HEK293 (cell line): ENCODE measurements around the gene TRIM33.

Source experiments
- CTCF ChIA-PET: fragments of 350-600 bp; formaldehyde crosslinking; extraction: SDS; loops from one replicate; lab custom pipeline; 2021; ENCODE audit warnings: antibody characterized with exemption; lab: Yijun Ruan, JAX
- POLR2A ChIA-PET: fragments of 300-600 bp; formaldehyde crosslinking; extraction: SDS; loops from one replicate; lab custom pipeline; 2020; ENCODE audit warnings: antibody characterized with exemption, inconsistent platforms; lab: Yijun Ruan, JAX
- H3K27ac ChIP-seq: fragments of 200-500 bp; sonication (Bioruptor generic); 2 replicates; pipeline ENCODE4 v1.5.1; 2014; ENCODE audit warnings: low read depth, low read length, control low read depth, inconsistent platforms; ENCODE audit errors: extremely low read depth
- H3K36me3 ChIP-seq, 2 experiments: fragments of 200-500 bp in 1 of 2; sonication (Bioruptor generic) in 1 of 2; 1 replicate in 1 of 2; 2 replicates in 1 of 2; pipeline ENCODE4 v1.5.1; 2014 to 2017; ENCODE audit warnings: inconsistent platforms in 2 of 2, low read length in 2 of 2; ENCODE audit not compliant: control insufficient read depth in 2 of 2, insufficient read depth in 1 of 2
- H3K4me1 ChIP-seq: fragments of 200-500 bp; sonication (Bioruptor generic); 2 replicates; pipeline ENCODE4 v1.5.1; 2014; ENCODE audit warnings: mild to moderate bottlenecking, low read length, inconsistent platforms; ENCODE audit not compliant: control insufficient read depth, insufficient read depth
- H3K4me3 ChIP-seq: 2 replicates; pipeline ENCODE4 v1.5.1; 2011; ENCODE audit warnings: low read depth, mild to moderate bottlenecking, control low read depth, low read length, moderate library complexity
- H3K9me3 ChIP-seq: fragments of 200-500 bp; sonication (Bioruptor generic); 2 replicates; pipeline ENCODE4 v1.5.1; 2014; ENCODE audit warnings: low read depth, low read length, inconsistent platforms; ENCODE audit not compliant: control insufficient read depth, insufficient read depth
- HOXC10 ChIP-seq: sonication (generic); formaldehyde crosslinking; IDR thresholded peaks from 2 replicates; pipeline ENCODE4 v1.8.1; 2023; ENCODE audit warnings: mild to moderate bottlenecking, missing genetic modification reagents
- OSR2 ChIP-seq: fragments of 450-650 bp; formaldehyde crosslinking; IDR thresholded peaks from 2 replicates; pipeline ENCODE4 v1.5.1; 2016; ENCODE audit warnings: missing biosample characterization, missing genetic modification characterization
- PRDM1 ChIP-seq: fragments of 450-650 bp; formaldehyde crosslinking; IDR thresholded peaks from 2 replicates; pipeline ENCODE4; 2016; ENCODE audit warnings: missing biosample characterization, missing genetic modification characterization
- SALL2 ChIP-seq: fragments of 450-650 bp; formaldehyde crosslinking; IDR thresholded peaks from 2 replicates; pipeline ENCODE4 v1.5.0; 2017; ENCODE audit warnings: missing biosample characterization, mild to moderate bottlenecking, missing genetic modification characterization, borderline replicate concordance
- SCRT2 ChIP-seq: fragments of 450-650 bp; formaldehyde crosslinking; IDR thresholded peaks from 2 replicates; pipeline ENCODE4 v1.5.1; 2016; ENCODE audit warnings: missing biosample characterization, missing genetic modification characterization
- SETDB1 ChIP-seq: IDR thresholded peaks from one replicate; pipeline ENCODE4 v1.6.1; 2017; ENCODE audit warnings: mild to moderate bottlenecking, low read length, moderate library complexity, mixed read lengths; ENCODE audit not compliant: insufficient read length
- TRIM28 ChIP-seq: IDR thresholded peaks from 2 replicates; pipeline ENCODE4 v1.6.1; 2011; ENCODE audit warnings: low read length, control low read depth, borderline replicate concordance
- ZBTB1 ChIP-seq: fragments of 450-650 bp; formaldehyde crosslinking; IDR thresholded peaks from 2 replicates; pipeline ENCODE4 v1.5.1; 2016; ENCODE audit warnings: missing biosample characterization, missing genetic modification characterization
- ZEB2 ChIP-seq: fragments of 450-650 bp; formaldehyde crosslinking; IDR thresholded peaks from 2 replicates; pipeline ENCODE4 v1.5.1; 2016; ENCODE audit warnings: missing biosample characterization, missing genetic modification characterization
- ZNF133 ChIP-seq: fragments of 450-650 bp; formaldehyde crosslinking; IDR thresholded peaks from 2 replicates; pipeline ENCODE4 v1.5.1; 2016; ENCODE audit warnings: missing biosample characterization, missing genetic modification characterization
- ZNF202 ChIP-seq: fragments of 450-650 bp; formaldehyde crosslinking; IDR thresholded peaks from 2 replicates; pipeline ENCODE4 v1.5.1; 2016; ENCODE audit warnings: missing biosample characterization, missing genetic modification characterization, borderline replicate concordance
- ZNF266 ChIP-seq: fragments of 450-650 bp; formaldehyde crosslinking; IDR thresholded peaks from 2 replicates; pipeline ENCODE4 v1.5.1; 2016; ENCODE audit warnings: missing biosample characterization, missing genetic modification characterization, low read depth
- ZNF335 ChIP-seq: fragments of 450-650 bp; formaldehyde crosslinking; conservative IDR thresholded peaks from 2 replicates; pipeline ENCODE4 v1.5.1; 2016; ENCODE audit warnings: missing biosample characterization, missing genetic modification characterization
- ZNF350 ChIP-seq: fragments of 450-650 bp; formaldehyde crosslinking; IDR thresholded peaks from 2 replicates; pipeline ENCODE4 v1.5.0; 2017; ENCODE audit warnings: missing biosample characterization, mild to moderate bottlenecking, missing genetic modification characterization
- ZNF426 ChIP-seq: fragments of 450-650 bp; formaldehyde crosslinking; IDR thresholded peaks from 2 replicates; pipeline ENCODE4 v1.5.1; 2017; ENCODE audit warnings: missing biosample characterization, missing genetic modification characterization, mild to moderate bottlenecking, inconsistent platforms, moderate library complexity
- ZNF48 ChIP-seq: fragments of 450-650 bp; formaldehyde crosslinking; IDR thresholded peaks from 2 replicates; pipeline ENCODE4 v1.5.1; 2016; ENCODE audit warnings: missing biosample characterization, missing genetic modification characterization
- ZNF585B ChIP-seq: fragments of 450-650 bp; formaldehyde crosslinking; IDR thresholded peaks from 2 replicates; pipeline ENCODE4 v1.5.1; 2016; ENCODE audit warnings: missing biosample characterization, missing genetic modification characterization
- ZNF610 ChIP-seq: fragments of 450-650 bp; formaldehyde crosslinking; IDR thresholded peaks from 2 replicates; pipeline ENCODE4 v1.5.1; 2016; ENCODE audit warnings: missing biosample characterization, missing genetic modification characterization, borderline replicate concordance
- ZNF624 ChIP-seq: fragments of 450-650 bp; formaldehyde crosslinking; IDR thresholded peaks from 2 replicates; pipeline ENCODE4 v1.5.1; 2017; ENCODE audit warnings: missing biosample characterization, missing genetic modification characterization
- ZNF629 ChIP-seq: fragments of 450-650 bp; formaldehyde crosslinking; IDR thresholded peaks from 2 replicates; pipeline ENCODE4 v1.5.1; 2017; ENCODE audit warnings: missing biosample characterization, missing genetic modification characterization
- ZNF776 ChIP-seq: fragments of 450-650 bp; formaldehyde crosslinking; IDR thresholded peaks from 2 replicates; pipeline ENCODE4 v1.5.0; 2017; ENCODE audit warnings: missing biosample characterization, missing genetic modification characterization, borderline replicate concordance
- ZNF843 ChIP-seq: fragments of 450-650 bp; formaldehyde crosslinking; IDR thresholded peaks from 2 replicates; pipeline ENCODE4 v1.5.1; 2016; ENCODE audit warnings: missing biosample characterization, missing genetic modification characterization
- TF ChIP-seq, protein P1 (sequence below): fragments of 450-650 bp; formaldehyde crosslinking; IDR thresholded peaks from 2 replicates; pipeline ENCODE4 v1.5.1; 2016; ENCODE audit warnings: missing biosample characterization, missing genetic modification characterization
- TF ChIP-seq, protein P2 (sequence below): fragments of 450-650 bp; formaldehyde crosslinking; IDR thresholded peaks from 2 replicates; pipeline ENCODE4 v1.5.1; 2016; ENCODE audit warnings: missing biosample characterization, missing genetic modification characterization
- TF ChIP-seq, protein P3 (sequence below): fragments of 450-650 bp; formaldehyde crosslinking; IDR thresholded peaks from 2 replicates; pipeline ENCODE4 v1.5.1; 2016; ENCODE audit warnings: missing biosample characterization, missing genetic modification characterization
- TF ChIP-seq, protein P4 (sequence below): fragments of 450-650 bp; formaldehyde crosslinking; conservative IDR thresholded peaks from 2 replicates; pipeline ENCODE4 v1.5.1; 2016; ENCODE audit warnings: low read depth, missing biosample characterization, missing genetic modification characterization

TRIM33 gene

DNA sequence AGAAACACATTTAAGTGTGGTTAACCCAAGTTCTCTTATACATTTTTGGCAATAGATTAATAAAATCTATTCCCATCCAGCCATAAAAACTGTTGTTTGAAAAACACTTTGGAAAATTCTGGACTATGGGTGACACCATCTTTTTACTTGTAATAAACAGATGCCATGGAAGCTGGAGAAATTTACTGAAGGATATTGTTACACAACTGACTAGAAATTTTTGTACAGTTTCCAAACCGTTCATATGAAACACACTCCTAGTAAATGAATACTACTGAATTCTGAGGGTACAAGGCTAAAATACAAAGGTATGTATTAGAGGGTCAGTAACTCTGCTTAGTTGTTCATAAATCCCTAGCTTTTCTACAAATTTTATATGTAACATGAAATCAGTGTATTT, 48.7 kb downstream of the TRIM33 start:
- no peaks in the 10 kb centered on the region for H3K9me3 ChIP-seq
- ChIA-PET POLR2A (no interaction called here), CTCF (no interaction called here)
- no peak overlapping the region for H3K27ac ChIP-seq
- H3K4me1 ChIP-seq: no peaks in the 10 kb centered on the region
- H3K36me3 ChIP-seq: peaks cover 0 to 29% of the 10 kb centered on the region in 2 experiments; a peak in 1 of 3 replicates
- no peak overlapping the region for H3K4me3 ChIP-seq
- no peak for TF ChIP-seq HOXC10 (CRISPR knock-in tag)
- TF ChIP-seq, all 188 proteins: peak for 0

DNA sequence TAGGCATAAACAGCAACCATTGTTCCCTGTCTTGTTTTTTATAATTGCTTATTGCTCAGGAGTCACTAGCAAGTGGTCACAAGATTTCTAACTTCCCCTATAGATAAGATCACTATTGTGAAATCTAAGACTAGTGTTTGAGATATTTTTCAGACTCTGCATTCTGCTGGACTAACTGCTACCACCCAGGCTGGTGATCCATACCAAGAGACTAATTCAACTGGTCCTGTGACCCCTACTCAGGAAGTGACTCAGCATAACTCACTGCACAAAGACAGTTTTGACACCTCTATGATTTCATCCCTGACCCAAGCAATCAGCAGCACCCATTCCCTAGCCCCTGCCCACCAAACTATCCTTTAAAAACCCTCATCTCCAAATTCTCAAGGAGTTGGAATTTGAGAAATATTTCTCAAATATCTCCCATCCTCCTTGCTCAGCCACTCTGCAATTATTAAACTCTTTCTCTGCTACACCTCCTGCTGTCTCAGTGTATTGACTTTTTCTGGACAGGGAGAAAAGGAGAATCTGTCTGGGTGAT, 52.7 kb downstream of the TRIM33 start:
- POLR2A ChIA-PET: no interaction called here
- peaks cover 0 to 68% of the 10 kb centered on the region in 2 experiments; a peak in 2 of 3 replicates for H3K36me3 ChIP-seq
- no peak overlapping the region for H3K4me3 ChIP-seq
- no peak overlapping the region for H3K27ac ChIP-seq
- no peaks in the 10 kb centered on the region for H3K4me1 ChIP-seq
- no peaks in the 10 kb centered on the region for H3K9me3 ChIP-seq
- CTCF ChIA-PET: no interaction called here
- TF ChIP-seq ZNF350 (no peak), ZNF202 (tag by site-specific recombination) (no peak), ZNF843 (tag by site-specific recombination) (no peak), ZNF266 (tag by site-specific recombination) (no peak), ZNF776 (no peak), ZNF585B (no peak), SCRT2 (tag by site-specific recombination) (no peak), ZNF426 (tag by site-specific recombination) (no peak), ZBTB1 (tag by site-specific recombination) (no peak), PRDM1 (tag by site-specific recombination) (no peak), ZNF335 (tag by site-specific recombination) (no peak), ZNF629 (tag by site-specific recombination) (peak; percentile 24; the same call in 1 of the 2 replicates), TRIM28 (peak; percentile 58; the same call in 1 of the 2 replicates), ZNF48 (tag by site-specific recombination) (no peak), ZNF624 (no peak), SETDB1 (peak; percentile 86), ZNF133 (tag by site-specific recombination) (no peak), SALL2 (no peak), OSR2 (no peak), ZEB2 (tag by site-specific recombination) (no peak), HOXC10 (CRISPR knock-in tag) (no peak), ZNF610 (peak; percentile 52; the same call in 1 of the 2 replicates)
- TF ChIP-seq, protein P1, sequence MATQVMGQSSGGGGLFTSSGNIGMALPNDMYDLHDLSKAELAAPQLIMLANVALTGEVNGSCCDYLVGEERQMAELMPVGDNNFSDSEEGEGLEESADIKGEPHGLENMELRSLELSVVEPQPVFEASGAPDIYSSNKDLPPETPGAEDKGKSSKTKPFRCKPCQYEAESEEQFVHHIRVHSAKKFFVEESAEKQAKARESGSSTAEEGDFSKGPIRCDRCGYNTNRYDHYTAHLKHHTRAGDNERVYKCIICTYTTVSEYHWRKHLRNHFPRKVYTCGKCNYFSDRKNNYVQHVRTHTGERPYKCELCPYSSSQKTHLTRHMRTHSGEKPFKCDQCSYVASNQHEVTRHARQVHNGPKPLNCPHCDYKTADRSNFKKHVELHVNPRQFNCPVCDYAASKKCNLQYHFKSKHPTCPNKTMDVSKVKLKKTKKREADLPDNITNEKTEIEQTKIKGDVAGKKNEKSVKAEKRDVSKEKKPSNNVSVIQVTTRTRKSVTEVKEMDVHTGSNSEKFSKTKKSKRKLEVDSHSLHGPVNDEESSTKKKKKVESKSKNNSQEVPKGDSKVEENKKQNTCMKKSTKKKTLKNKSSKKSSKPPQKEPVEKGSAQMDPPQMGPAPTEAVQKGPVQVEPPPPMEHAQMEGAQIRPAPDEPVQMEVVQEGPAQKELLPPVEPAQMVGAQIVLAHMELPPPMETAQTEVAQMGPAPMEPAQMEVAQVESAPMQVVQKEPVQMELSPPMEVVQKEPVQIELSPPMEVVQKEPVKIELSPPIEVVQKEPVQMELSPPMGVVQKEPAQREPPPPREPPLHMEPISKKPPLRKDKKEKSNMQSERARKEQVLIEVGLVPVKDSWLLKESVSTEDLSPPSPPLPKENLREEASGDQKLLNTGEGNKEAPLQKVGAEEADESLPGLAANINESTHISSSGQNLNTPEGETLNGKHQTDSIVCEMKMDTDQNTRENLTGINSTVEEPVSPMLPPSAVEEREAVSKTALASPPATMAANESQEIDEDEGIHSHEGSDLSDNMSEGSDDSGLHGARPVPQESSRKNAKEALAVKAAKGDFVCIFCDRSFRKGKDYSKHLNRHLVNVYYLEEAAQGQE (tag by site-specific recombination): no peak
- TF ChIP-seq, protein P2, sequence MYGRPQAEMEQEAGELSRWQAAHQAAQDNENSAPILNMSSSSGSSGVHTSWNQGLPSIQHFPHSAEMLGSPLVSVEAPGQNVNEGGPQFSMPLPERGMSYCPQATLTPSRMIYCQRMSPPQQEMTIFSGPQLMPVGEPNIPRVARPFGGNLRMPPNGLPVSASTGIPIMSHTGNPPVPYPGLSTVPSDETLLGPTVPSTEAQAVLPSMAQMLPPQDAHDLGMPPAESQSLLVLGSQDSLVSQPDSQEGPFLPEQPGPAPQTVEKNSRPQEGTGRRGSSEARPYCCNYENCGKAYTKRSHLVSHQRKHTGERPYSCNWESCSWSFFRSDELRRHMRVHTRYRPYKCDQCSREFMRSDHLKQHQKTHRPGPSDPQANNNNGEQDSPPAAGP (tag by site-specific recombination): no peak
- TF ChIP-seq, protein P3, sequence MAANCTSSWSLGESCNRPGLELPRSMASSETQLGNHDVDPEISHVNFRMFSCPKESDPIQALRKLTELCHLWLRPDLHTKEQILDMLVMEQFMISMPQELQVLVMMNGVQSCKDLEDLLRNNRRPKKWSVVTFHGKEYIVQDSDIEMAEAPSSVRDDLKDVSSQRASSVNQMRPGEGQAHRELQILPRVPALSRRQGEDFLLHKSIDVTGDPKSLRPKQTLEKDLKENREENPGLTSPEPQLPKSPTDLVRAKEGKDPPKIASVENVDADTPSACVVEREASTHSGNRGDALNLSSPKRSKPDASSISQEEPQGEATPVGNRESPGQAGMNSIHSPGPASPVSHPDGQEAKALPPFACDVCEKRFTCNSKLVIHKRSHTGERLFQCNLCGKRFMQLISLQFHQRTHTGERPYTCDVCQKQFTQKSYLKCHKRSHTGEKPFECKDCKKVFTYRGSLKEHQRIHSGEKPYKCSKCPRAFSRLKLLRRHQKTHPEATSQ (tag by site-specific recombination): no peak
- TF ChIP-seq, protein P4, sequence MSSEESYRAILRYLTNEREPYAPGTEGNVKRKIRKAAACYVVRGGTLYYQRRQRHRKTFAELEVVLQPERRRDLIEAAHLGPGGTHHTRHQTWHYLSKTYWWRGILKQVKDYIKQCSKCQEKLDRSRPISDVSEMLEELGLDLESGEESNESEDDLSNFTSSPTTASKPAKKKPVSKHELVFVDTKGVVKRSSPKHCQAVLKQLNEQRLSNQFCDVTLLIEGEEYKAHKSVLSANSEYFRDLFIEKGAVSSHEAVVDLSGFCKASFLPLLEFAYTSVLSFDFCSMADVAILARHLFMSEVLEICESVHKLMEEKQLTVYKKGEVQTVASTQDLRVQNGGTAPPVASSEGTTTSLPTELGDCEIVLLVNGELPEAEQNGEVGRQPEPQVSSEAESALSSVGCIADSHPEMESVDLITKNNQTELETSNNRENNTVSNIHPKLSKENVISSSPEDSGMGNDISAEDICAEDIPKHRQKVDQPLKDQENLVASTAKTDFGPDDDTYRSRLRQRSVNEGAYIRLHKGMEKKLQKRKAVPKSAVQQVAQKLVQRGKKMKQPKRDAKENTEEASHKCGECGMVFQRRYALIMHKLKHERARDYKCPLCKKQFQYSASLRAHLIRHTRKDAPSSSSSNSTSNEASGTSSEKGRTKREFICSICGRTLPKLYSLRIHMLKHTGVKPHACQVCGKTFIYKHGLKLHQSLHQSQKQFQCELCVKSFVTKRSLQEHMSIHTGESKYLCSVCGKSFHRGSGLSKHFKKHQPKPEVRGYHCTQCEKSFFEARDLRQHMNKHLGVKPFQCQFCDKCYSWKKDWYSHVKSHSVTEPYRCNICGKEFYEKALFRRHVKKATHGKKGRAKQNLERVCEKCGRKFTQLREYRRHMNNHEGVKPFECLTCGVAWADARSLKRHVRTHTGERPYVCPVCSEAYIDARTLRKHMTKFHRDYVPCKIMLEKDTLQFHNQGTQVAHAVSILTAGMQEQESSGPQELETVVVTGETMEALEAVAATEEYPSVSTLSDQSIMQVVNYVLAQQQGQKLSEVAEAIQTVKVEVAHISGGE: no peak
